GM13977 (cell line): Measurements from ENCODE around the gene CEACAM6.
"Not testable (repeated sequence)": the region's sequence is repeated elsewhere in the genome, so short reads cannot be mapped to it uniquely, and the experiment has no call there.

Experiments
- DNase-seq: peaks from one replicate; pipeline ENCODE4 v3.0.0; 2012; ENCODE audit warnings: low spot score
- CTCF ChIP-seq: IDR thresholded peaks from 2 replicates; pipeline ENCODE4 v1.5.1; 2012; ENCODE audit warnings: mild to moderate bottlenecking, control low read depth; ENCODE audit not compliant: insufficient read depth; ENCODE audit errors: extremely low read depth, missing control alignments
- in situ Hi-C: fragments of 300-500 bp; cut with MboI; formaldehyde crosslinking; loops from one replicate; pipeline ENCODE4 v1.12.0; 2022; ENCODE audit warnings: low sequenced_read_pairs, low pct_unique_long_range_greater_than_20kb, mixed read lengths, inconsistent platforms; ENCODE audit not compliant: unreplicated experiment

CEACAM6 gene

DNA sequence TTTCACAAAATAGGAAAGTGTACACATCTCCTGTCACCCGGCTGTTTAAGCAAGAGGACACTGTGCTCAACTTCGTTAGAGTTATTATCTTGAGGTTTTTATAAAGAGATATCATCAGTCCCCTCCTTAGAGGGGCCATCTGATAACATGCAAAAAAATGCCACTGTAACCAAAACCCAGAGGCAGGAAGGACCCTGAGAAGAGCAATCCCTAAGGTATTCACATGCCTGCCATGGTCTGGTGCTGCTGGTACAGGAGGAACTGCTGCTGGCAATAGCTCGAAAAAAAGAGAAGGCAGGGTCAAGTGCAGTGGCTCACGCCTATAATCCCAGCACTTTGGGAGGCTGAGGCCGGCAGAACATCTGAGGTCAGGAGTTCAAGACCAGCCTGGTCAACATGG, 28.3 kb downstream of the CEACAM6 start:
- in situ Hi-C loops, result no loop called here
- DNase-seq, result no peak
- no peak for TF ChIP-seq CTCF

DNA sequence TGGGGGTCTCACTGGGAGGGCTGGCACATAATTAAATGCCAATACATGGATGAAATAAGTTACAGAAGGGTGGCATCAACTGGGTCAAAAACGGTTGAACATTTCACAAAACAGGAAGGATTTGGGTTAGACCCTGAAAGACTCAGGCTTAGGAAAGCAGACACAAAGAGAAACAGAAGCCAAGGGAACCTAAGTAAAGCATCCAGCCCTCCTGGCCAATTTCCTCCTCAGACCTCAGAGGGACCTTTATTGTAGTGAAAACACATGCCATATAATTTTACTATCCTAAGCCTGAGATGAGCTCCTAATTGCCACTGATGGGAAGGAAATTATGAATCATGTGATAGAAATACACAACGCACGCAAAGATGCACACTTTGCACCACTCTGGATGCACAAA, 29.0 kb downstream of the CEACAM6 start:
- in situ Hi-C loops, result no loop called here
- no peak for TF ChIP-seq CTCF
- DNase-seq, result no peak

- in situ Hi-C loops, result no loop called here
- TF ChIP-seq CTCF, result no peak
- no peak for DNase-seq
Observed at GRCh38 chr19:41784743-41785142, 29.4 kb downstream of the CEACAM6 start.

GRCh38 chr19:41785653-41786052, 30.3 kb downstream of the CEACAM6 start:
- peak; percentile 85 for TF ChIP-seq CTCF
- DNase-seq, result peak; percentile 82
- in situ Hi-C loops, result no loop called here

DNA sequence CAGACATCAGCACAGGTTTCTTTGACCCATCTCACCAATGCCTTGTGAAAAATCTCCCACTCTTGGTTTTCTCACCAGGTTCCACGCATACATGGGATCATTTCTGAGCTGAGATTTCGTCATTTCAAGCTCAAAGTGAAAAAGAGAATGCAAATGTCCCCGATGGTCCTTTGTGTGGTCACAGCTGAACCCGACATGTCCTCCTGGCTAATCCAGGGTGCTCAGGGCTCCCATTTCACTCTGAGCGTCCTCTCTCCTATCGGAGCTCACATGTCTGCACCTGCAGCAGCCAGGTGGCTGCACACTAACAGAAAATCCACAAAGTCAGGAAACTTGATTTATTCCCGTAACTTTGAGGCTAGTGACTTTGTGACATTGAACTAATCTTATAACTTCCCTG, 31.7 kb downstream of the CEACAM6 start:
- no peak for DNase-seq
- in situ Hi-C loops, result no loop called here

GRCh38 chr19:41788518-41788917, 33.2 kb downstream of the CEACAM6 start:
- DNase-seq, in situ Hi-C loops: not testable (repeated sequence)

More for the DNA sequence above, 31.7 kb downstream of the CEACAM6 start:
- no peak for TF ChIP-seq CTCF

DNA sequence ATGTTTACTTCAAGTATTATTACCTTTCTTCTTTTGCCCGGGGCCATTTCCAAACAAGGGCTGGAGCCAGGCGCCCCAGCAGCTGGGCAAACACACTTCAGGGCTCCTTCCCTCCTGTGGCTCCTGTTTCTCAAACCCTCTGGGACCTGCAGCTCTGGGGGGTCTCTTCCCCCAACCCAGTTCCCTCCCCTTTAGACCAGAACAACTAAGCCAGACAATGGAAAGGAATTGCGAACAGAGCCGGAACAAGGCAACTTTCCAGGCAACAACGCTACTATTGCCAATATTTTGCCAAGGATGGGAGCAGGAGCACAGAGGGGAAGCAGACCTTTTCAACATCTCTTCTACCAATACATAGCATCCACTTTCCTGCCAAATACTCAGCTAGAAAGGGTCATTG, 33.7 kb downstream of the CEACAM6 start:
- in situ Hi-C loops, DNase-seq: not testable (repeated sequence)
